HUDEP-2 (cell line): ENCODE data around the gene BOLL.
"Not testable (repeated sequence)": the region's sequence is repeated elsewhere in the genome, so short reads cannot be mapped to it uniquely, and the experiment has no call there.

Experiments
- DNase-seq, 76 experiments: peaks; one replicate each; lab custom pipeline; 2025; ENCODE audit not compliant: unreplicated experiment in 76 of 76; lab: John Stamatoyannopoulos, UW

Gene BOLL

GRCh38 chr2:197784956-197785941 is at the start of gene BOLL:
TSS of gene BOLL (minus strand) at chr2:197785319. CDS start at chr2:197781850, 3,469 bp downstream.
- no peak for DNase-seq

- not testable (repeated sequence) for DNase-seq
These were observed 49.7 kb upstream of the BOLL start for GRCh38 chr2:197834771-197835170.

- DNase-seq: no peak
These were observed 43.5 kb upstream of the BOLL start for GRCh38 chr2:197828464-197829135.

- DNase-seq: no peak
These were observed 42.5 kb upstream of the BOLL start for GRCh38 chr2:197827618-197828017.

GRCh38 chr2:197822333-197822732 is 37.2 kb upstream of the BOLL start:
- DNase-seq: no peak

GRCh38 chr2:197821550-197822289 is 36.6 kb upstream of the BOLL start:
- no peak for DNase-seq

GRCh38 chr2:197814526-197814925 is 29.4 kb upstream of the BOLL start:
- no peak for DNase-seq

GRCh38 chr2:197813093-197813787 is 28.1 kb upstream of the BOLL start:
- DNase-seq: peak in 5 of 76 experiments; percentile 1 to 9 (median 3)

GRCh38 chr2:197810491-197810890 is 25.4 kb upstream of the BOLL start:
- DNase-seq: no peak

- no peak for DNase-seq
These were observed 24.9 kb upstream of the BOLL start for GRCh38 chr2:197810016-197810415.

- DNase-seq: no peak
These were observed 23.9 kb upstream of the BOLL start for GRCh38 chr2:197809064-197809463.

GRCh38 chr2:197805715-197806633 is 20.9 kb upstream of the BOLL start:
- no peak for DNase-seq

GRCh38 chr2:197804758-197805714 is 19.9 kb upstream of the BOLL start:
- DNase-seq: peak in 4 of 76 experiments; percentile 24 to 39 (median 28)

GRCh38 chr2:197804049-197804757 is 19.1 kb upstream of the BOLL start, which contains the start of gene PLCL1:
TSS of gene PLCL1 (plus strand) at chr2:197804593.
- peak in 74 of 76 experiments; percentile 9 to 86 (median 68) for DNase-seq

- DNase-seq: peak in 19 of 76 experiments; percentile 1 to 44 (median 21)
These were observed 17.9 kb upstream of the BOLL start for GRCh38 chr2:197803033-197803444.

- no peak for DNase-seq
These were observed 15.9 kb upstream of the BOLL start for GRCh38 chr2:197801033-197801432.

- DNase-seq: no peak
These were observed 15.0 kb upstream of the BOLL start for GRCh38 chr2:197800091-197800490.
